ENCODE measurements around the gene EVI2B. TPM values are rescaled to one million over a fixed set of nuclear protein-coding genes. Genes with fewer than 3 reads are reported as not detected.

Gene EVI2B
- total RNA-seq, 1 experiment from 2014 or later = not detected

GRCh38 chr17:31339906-31340661 lies 26.2 kb upstream of the EVI2B start:
- CTCF ChIA-PET = no interaction called here
- TF ChIP-seq EZH2 (IDR thresholded peaks at IDR 0.05; ENCODE audit: low read depth) (no peak), CTCF (conservative IDR thresholded peaks at IDR 0.05) (no peak)
- H3K4me2 ChIP-seq = no peak overlapping the region

GRCh38 chr17:31329221-31329620 lies 15.4 kb upstream of the EVI2B start:
- 0 out of 2 replicates have a peak, but pooled peaks cover 10% of the 10 kb centered on the region for H3K36me3 ChIP-seq (ENCODE audit: low read depth)
- intact Hi-C loops (cut with micrococcal nuclease; ENCODE audit: unreplicated experiment) = no loop called here
- no peaks in the 10 kb centered on the region for H3K9me2 ChIP-seq (ENCODE audit: insufficient read depth)
- DNase-seq = no peak
- CTCF ChIA-PET = interaction anchor here (0.7 kb wide), 1 partner anchor 14 kb away, joined by 4 read pairs; no protein-coding TSS in a partner anchor
- no TSS peak for BruUV-seq (replicated peaks)
- no peak overlapping the region for H3K4me2 ChIP-seq
- POLR2A ChIA-PET (ENCODE audit: unreplicated experiment) = no interaction called here
- H3K79me2 ChIP-seq (ENCODE audit: low read depth) = no peaks in the 10 kb centered on the region
- H3K27ac ChIP-seq = no peak overlapping the region
- H3K9me3 ChIP-seq (ENCODE audit: insufficient read depth, low read depth) = no peaks in the 10 kb centered on the region
- H3K4me1 ChIP-seq (replicated peaks; ENCODE audit: insufficient read depth) = peaks cover 3% of the 10 kb centered on the region; the same call in 1 of the 2 replicates
- H2AFZ ChIP-seq = no peak overlapping the region
- H3F3A ChIP-seq (ENCODE audit: insufficient read depth, low read depth) = 0 out of 2 replicates have a peak, but pooled peaks cover 3% of the 10 kb centered on the region
- H3K27me3 ChIP-seq (ENCODE audit: insufficient read depth, low read depth) = no peaks in the 10 kb centered on the region
- H3K4me3 ChIP-seq = no peak overlapping the region
- no peak for TF ChIP-seq CTCF (conservative IDR thresholded peaks at IDR 0.05)
- no peak for TF ChIP-seq EZH2 (IDR thresholded peaks at IDR 0.05; ENCODE audit: low read depth)
- no peaks in the 10 kb centered on the region for H4K20me1 ChIP-seq (ENCODE audit: insufficient read depth)

More at GRCh38 chr17:31339906-31340661, 26.2 kb upstream of the EVI2B start:
- Histone ChIP-seq H4K20me1 (ENCODE audit: insufficient read depth) (no peaks in the 10 kb centered on the region; the same call in 1 of the 2 replicates), H3F3A (ENCODE audit: insufficient read depth, low read depth) (0 out of 2 replicates have a peak, but pooled peaks cover 6% of the 10 kb centered on the region), H3K79me2 (ENCODE audit: low read depth) (no peaks in the 10 kb centered on the region), H3K9me3 (ENCODE audit: insufficient read depth, low read depth) (no peaks in the 10 kb centered on the region), H3K4me3 (no peak overlapping the region), H3K27me3 (ENCODE audit: insufficient read depth, low read depth) (no peaks in the 10 kb centered on the region), H3K27ac (no peak overlapping the region), H3K9me2 (ENCODE audit: insufficient read depth) (no peaks in the 10 kb centered on the region), H3K4me1 (replicated peaks; ENCODE audit: insufficient read depth) (no peaks in the 10 kb centered on the region), H3K36me3 (ENCODE audit: low read depth) (peaks cover 12% of the 10 kb centered on the region; the same call in 1 of the 2 replicates), H2AFZ (no peak overlapping the region)
- no peak for DNase-seq
- POLR2A ChIA-PET (ENCODE audit: unreplicated experiment) = no interaction called here
- intact Hi-C loops (cut with micrococcal nuclease; ENCODE audit: unreplicated experiment) = no loop called here
- BruUV-seq (replicated peaks) = no TSS peak

- Histone ChIP-seq H3K36me3 (ENCODE audit: low read depth) (0 out of 2 replicates have a peak, but pooled peaks cover 10% of the 10 kb centered on the region), H3K4me1 (replicated peaks; ENCODE audit: insufficient read depth) (peaks cover 3% of the 10 kb centered on the region; the same call in 1 of the 2 replicates), H3K9me2 (ENCODE audit: insufficient read depth) (no peaks in the 10 kb centered on the region), H4K20me1 (ENCODE audit: insufficient read depth) (no peaks in the 10 kb centered on the region), H3K9me3 (ENCODE audit: insufficient read depth, low read depth) (no peaks in the 10 kb centered on the region), H3K27me3 (ENCODE audit: insufficient read depth, low read depth) (no peaks in the 10 kb centered on the region), H3K27ac (peak overlapping the region; percentile 20), H3F3A (ENCODE audit: insufficient read depth, low read depth) (0 out of 2 replicates have a peak, but pooled peaks cover 3% of the 10 kb centered on the region), H3K4me3 (no peak overlapping the region), H3K79me2 (ENCODE audit: low read depth) (no peaks in the 10 kb centered on the region), H3K4me2 (no peak overlapping the region), H2AFZ (no peak overlapping the region)
- CTCF ChIA-PET = no interaction called here
- intact Hi-C loops (cut with micrococcal nuclease; ENCODE audit: unreplicated experiment) = no loop called here
- TF ChIP-seq CTCF (conservative IDR thresholded peaks at IDR 0.05) = no peak
- no TSS peak for BruUV-seq (replicated peaks)
- POLR2A ChIA-PET (ENCODE audit: unreplicated experiment) = no interaction called here
- no peak for DNase-seq
Observed at GRCh38 chr17:31328160-31328535, 14.3 kb upstream of the EVI2B start.

Measured in PC-9 (cell line).